ENCODE data around the gene MPV17L2.

DNA sequence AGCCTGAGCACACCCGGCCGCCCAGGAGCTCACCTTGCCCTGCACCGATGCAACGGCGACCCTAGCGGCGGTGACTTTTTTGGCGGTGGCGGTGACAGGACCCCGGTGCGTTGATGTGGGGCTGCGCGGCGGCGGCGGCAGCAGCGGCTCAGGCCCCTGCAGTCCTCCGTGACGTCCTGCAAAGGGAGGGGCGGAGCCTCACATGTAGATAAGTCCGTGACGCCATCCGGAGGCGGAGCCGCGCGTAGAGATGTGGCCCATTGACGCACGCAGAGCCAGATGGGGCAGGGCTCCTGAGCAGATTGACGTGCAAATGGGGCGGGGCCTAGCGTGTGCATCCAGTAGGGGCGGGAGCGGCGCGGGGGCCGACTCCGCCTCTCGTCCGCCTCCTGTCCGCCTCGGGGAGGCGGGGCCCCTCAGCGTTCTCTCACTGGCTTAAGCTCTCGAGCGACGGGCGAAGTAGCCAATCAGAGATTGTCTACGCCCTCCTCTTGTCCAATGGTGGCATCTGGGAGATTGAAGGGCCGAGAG lies 10.9 kb downstream of the MPV17L2 start, which contains the start of gene RAB3A:
- TF ChIP-seq, protein P1, sequence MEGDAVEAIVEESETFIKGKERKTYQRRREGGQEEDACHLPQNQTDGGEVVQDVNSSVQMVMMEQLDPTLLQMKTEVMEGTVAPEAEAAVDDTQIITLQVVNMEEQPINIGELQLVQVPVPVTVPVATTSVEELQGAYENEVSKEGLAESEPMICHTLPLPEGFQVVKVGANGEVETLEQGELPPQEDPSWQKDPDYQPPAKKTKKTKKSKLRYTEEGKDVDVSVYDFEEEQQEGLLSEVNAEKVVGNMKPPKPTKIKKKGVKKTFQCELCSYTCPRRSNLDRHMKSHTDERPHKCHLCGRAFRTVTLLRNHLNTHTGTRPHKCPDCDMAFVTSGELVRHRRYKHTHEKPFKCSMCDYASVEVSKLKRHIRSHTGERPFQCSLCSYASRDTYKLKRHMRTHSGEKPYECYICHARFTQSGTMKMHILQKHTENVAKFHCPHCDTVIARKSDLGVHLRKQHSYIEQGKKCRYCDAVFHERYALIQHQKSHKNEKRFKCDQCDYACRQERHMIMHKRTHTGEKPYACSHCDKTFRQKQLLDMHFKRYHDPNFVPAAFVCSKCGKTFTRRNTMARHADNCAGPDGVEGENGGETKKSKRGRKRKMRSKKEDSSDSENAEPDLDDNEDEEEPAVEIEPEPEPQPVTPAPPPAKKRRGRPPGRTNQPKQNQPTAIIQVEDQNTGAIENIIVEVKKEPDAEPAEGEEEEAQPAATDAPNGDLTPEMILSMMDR (conservative IDR thresholded peaks at IDR 0.05) = no peak
- TF ChIP-seq EZH2 (IDR thresholded peaks at IDR 0.05; ENCODE audit: low read depth) = no peak

Data from PC-9 (cell line).